ENCODE measurements around the gene GPR183.

GPR183 gene

GRCh38 chr13:99320693-99321481 is 13.7 kb upstream of the GPR183 start:
- ChIA-PET CTCF (no interaction called here), POLR2A (no interaction called here)
- TF ChIP-seq TARDBP (IDR thresholded peaks at IDR 0.05): no peak
- no peak for TF ChIP-seq ARNT (IDR thresholded peaks at IDR 0.05)
- no peak for TF ChIP-seq ZNF384 (IDR thresholded peaks at IDR 0.05)
- TF ChIP-seq, protein P1, sequence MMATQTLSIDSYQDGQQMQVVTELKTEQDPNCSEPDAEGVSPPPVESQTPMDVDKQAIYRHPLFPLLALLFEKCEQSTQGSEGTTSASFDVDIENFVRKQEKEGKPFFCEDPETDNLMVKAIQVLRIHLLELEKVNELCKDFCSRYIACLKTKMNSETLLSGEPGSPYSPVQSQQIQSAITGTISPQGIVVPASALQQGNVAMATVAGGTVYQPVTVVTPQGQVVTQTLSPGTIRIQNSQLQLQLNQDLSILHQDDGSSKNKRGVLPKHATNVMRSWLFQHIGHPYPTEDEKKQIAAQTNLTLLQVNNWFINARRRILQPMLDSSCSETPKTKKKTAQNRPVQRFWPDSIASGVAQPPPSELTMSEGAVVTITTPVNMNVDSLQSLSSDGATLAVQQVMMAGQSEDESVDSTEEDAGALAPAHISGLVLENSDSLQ (IDR thresholded peaks at IDR 0.05): no peak; the same call in 1 of the 2 replicates
- no peak for DNase-seq (ENCODE audit: extremely low spot score)

DNA sequence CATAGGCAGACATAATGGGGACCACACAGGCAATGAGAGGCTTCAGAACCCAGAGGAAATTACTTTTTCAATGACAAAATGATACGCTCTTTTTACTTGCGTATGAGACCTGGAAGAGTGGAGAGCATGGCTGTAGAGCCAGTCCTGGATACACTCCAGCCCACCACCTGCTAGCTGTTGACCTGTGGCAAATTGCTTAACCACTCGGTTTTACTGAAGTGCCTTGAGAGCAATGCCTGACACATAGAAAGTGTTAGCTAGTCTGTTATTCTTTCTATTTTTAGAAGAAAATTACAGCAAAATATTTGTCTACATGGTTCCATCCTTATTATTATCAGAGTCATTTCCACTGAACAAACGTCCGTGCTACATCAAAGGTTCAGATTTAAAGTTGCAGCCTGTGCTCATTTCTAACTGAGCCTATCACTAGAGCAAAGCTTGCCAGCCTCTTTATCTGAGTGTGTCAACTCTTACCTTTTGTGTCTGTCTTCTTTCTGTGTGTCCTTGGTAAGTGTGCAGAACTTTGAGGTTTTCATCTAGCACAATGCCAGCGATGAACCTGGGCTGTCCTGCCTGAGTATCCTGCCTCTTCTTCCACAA is 9.6 kb upstream of the GPR183 start:
- CTCF ChIA-PET: no interaction called here
- no peak for TF ChIP-seq HDGF (IDR thresholded peaks at IDR 0.05; ENCODE audit: borderline replicate concordance)
- no peak for TF ChIP-seq FOXA1 (IDR thresholded peaks at IDR 0.05)
- no peak for TF ChIP-seq BHLHE40 (IDR thresholded peaks at IDR 0.05; ENCODE audit: borderline replicate concordance)
- TF ChIP-seq FOXK2 (IDR thresholded peaks at IDR 0.05): no peak
- no peak for TF ChIP-seq ZNF384 (IDR thresholded peaks at IDR 0.05)
- no peak for TF ChIP-seq ARNT (IDR thresholded peaks at IDR 0.05)
- no peak for TF ChIP-seq LEF1 (IDR thresholded peaks at IDR 0.05; ENCODE audit: borderline replicate concordance)
- no peak for TF ChIP-seq FOXM1 (IDR thresholded peaks at IDR 0.05; ENCODE audit: borderline replicate concordance)
- TF ChIP-seq ELF4 (IDR thresholded peaks at IDR 0.05): no peak
- no peak for TF ChIP-seq TARDBP (IDR thresholded peaks at IDR 0.05)
- no peak for TF ChIP-seq NFRKB (IDR thresholded peaks at IDR 0.05)
- no peak for TF ChIP-seq SP1 (IDR thresholded peaks at IDR 0.05)
- TF ChIP-seq, protein P1 (IDR thresholded peaks at IDR 0.05): no peak
- TF ChIP-seq SUZ12 (IDR thresholded peaks at IDR 0.05): no peak
- TF ChIP-seq CTBP1 (IDR thresholded peaks at IDR 0.05; ENCODE audit: borderline replicate concordance): no peak
- no peak for TF ChIP-seq L3MBTL2 (conservative IDR thresholded peaks at IDR 0.05)
- DNase-seq (ENCODE audit: extremely low spot score): no peak
- POLR2A ChIA-PET: interaction anchor here (0.7 kb wide), 1 partner anchor 8 kb away, joined by 3 read pairs; no protein-coding TSS in a partner anchor

DNA sequence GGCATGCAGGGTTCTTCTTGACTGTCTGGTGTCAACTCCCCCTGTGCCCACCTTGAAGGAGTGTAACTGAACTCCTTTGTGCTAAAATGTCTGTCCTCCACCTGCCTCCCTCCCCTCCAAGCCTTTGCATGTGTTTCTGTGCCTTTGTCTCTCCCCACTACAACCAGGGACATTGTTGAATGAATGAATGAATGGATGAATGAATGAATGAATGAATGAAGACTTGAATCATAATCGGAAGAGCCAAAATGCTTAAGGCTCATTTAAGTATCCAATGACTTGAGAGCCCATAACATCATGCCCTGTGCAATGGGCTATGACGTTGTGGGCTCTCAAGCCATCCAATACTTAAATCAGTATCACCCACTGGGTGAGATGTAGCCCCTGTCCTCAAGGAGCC is 9.0 kb upstream of the GPR183 start:
- DNase-seq (ENCODE audit: extremely low spot score): no peak
- no peak for TF ChIP-seq TARDBP (IDR thresholded peaks at IDR 0.05)
- TF ChIP-seq HDGF (IDR thresholded peaks at IDR 0.05; ENCODE audit: borderline replicate concordance): no peak
- TF ChIP-seq ZNF384 (IDR thresholded peaks at IDR 0.05): no peak
- no peak for TF ChIP-seq LEF1 (IDR thresholded peaks at IDR 0.05; ENCODE audit: borderline replicate concordance)
- TF ChIP-seq L3MBTL2 (conservative IDR thresholded peaks at IDR 0.05): no peak
- no peak for TF ChIP-seq FOXK2 (IDR thresholded peaks at IDR 0.05)
- TF ChIP-seq ELF4 (IDR thresholded peaks at IDR 0.05): no peak
- no peak for TF ChIP-seq NFRKB (IDR thresholded peaks at IDR 0.05)
- TF ChIP-seq, protein P1 (IDR thresholded peaks at IDR 0.05): no peak
- no peak for TF ChIP-seq FOXA1 (IDR thresholded peaks at IDR 0.05)
- TF ChIP-seq CTBP1 (IDR thresholded peaks at IDR 0.05; ENCODE audit: borderline replicate concordance): no peak
- TF ChIP-seq SUZ12 (IDR thresholded peaks at IDR 0.05): no peak
- no peak for TF ChIP-seq SP1 (IDR thresholded peaks at IDR 0.05)
- no peak for TF ChIP-seq BHLHE40 (IDR thresholded peaks at IDR 0.05; ENCODE audit: borderline replicate concordance)
- no peak for TF ChIP-seq FOXM1 (IDR thresholded peaks at IDR 0.05; ENCODE audit: borderline replicate concordance)
- ChIA-PET POLR2A (no interaction called here), CTCF (no interaction called here)

- ChIA-PET POLR2A (no interaction called here), CTCF (no interaction called here)
- TF ChIP-seq ELF4 (IDR thresholded peaks at IDR 0.05) (no peak), SUZ12 (IDR thresholded peaks at IDR 0.05) (no peak), TARDBP (IDR thresholded peaks at IDR 0.05) (no peak), CTBP1 (IDR thresholded peaks at IDR 0.05; ENCODE audit: borderline replicate concordance) (no peak), FOXM1 (IDR thresholded peaks at IDR 0.05; ENCODE audit: borderline replicate concordance) (no peak), NFRKB (IDR thresholded peaks at IDR 0.05) (no peak), LEF1 (IDR thresholded peaks at IDR 0.05; ENCODE audit: borderline replicate concordance) (no peak), FOXA1 (IDR thresholded peaks at IDR 0.05) (no peak), BHLHE40 (IDR thresholded peaks at IDR 0.05; ENCODE audit: borderline replicate concordance) (no peak), FOXK2 (IDR thresholded peaks at IDR 0.05) (no peak), SP1 (IDR thresholded peaks at IDR 0.05) (no peak), L3MBTL2 (conservative IDR thresholded peaks at IDR 0.05) (no peak), ZNF384 (IDR thresholded peaks at IDR 0.05) (no peak)
- DNase-seq (ENCODE audit: extremely low spot score): no peak
Observed at GRCh38 chr13:99315186-99315585, 8.0 kb upstream of the GPR183 start.

GRCh38 chr13:99314640-99315176 is 7.5 kb upstream of the GPR183 start:
- no peak for TF ChIP-seq FOXK2 (IDR thresholded peaks at IDR 0.05)
- no peak for TF ChIP-seq SP1 (IDR thresholded peaks at IDR 0.05)
- no peak for TF ChIP-seq SUZ12 (IDR thresholded peaks at IDR 0.05)
- no peak for TF ChIP-seq TARDBP (IDR thresholded peaks at IDR 0.05)
- TF ChIP-seq LEF1 (IDR thresholded peaks at IDR 0.05; ENCODE audit: borderline replicate concordance): no peak
- ChIA-PET CTCF (no interaction called here), POLR2A (no interaction called here)
- no peak for DNase-seq (ENCODE audit: extremely low spot score)

DNA sequence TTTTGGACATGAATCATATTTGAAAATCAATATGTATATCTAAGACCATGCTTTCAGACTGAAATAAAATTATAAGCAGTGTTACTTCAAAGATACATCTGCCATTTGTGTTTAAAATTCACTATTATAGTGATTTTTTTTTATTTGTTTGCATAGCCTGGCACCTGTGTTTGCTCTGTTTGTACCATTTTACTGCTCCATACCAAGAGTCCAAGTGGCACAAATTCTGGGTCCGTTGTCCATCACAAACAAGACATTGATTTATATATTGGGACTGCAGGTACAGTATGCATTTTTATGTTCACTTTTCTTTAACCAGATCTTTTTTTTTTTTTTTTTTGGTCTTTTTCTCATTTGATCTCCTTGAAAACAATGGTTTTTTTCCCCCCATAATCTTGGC is 6.7 kb upstream of the GPR183 start:
- CTCF ChIA-PET: no interaction called here
- POLR2A ChIA-PET: no interaction called here
- no peak for TF ChIP-seq ELF4 (IDR thresholded peaks at IDR 0.05)
- DNase-seq (ENCODE audit: extremely low spot score): no peak

Data from HEK293T (cell line).